Stimulated activated CD4-positive, alpha-beta T cell treated with anti-CD3 and anti-CD28 coated beads, Interleukin-1b, Interleukin-23, amount 100 ng/mL, for 1 hour (primary cell): ENCODE data around the gene POSTN.
"Not testable (repeated sequence)": the region's sequence is repeated elsewhere in the genome, so short reads cannot be mapped to it uniquely, and the experiment has no call there.

ENCODE experiments used
- DNase-seq, 2 donors: peaks; one replicate each; pipeline ENCODE4 v3.0.0-alpha.2; 2020; ENCODE audit warnings: low read depth in 2 of 2

Gene POSTN

DNA sequence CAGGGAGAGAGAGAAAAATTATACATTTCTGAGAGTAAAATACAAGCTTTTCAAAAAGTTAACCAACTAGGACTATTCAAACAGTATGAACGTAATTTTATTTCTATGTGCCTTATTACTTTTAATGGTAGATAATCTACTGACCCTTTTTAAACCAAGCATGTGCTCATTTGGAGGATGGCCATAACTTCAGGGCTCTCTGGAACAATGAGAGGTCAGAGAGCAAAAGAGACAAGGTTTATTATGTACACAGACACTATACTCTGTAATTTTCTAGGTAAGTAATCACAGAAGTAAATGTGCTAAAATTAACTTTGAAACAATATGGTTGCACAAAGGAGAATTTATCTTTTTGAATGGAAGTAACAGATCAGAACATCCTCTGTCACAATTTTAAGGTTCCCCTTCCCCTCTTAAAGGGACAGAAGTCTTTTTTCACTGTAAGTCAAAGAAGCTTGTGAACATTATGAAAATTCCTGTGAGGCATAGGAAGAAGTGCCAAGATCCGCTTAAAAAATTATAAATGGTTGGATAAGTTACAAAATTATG, 1.0 kb downstream of the POSTN start:
- no peak for DNase-seq

DNA sequence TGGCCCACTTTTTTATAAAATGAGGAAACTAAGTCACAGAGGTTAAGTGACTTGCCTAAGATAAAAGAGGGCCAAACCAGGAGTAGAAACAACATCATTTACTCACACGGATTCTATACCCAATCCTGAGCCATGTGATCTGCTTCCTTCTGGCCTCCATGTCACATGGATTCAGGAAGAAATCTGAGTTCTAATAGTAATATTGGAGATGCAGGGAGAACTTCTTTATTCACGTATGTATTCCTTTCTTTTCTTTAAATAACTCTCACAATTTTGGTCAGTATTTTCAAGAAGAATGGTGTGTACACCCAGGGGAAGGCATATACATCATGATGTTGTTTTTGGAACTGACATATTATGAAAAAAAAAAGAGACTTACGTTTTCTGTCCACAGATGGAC, 1.8 kb downstream of the POSTN start:
- no peak for DNase-seq

DNA sequence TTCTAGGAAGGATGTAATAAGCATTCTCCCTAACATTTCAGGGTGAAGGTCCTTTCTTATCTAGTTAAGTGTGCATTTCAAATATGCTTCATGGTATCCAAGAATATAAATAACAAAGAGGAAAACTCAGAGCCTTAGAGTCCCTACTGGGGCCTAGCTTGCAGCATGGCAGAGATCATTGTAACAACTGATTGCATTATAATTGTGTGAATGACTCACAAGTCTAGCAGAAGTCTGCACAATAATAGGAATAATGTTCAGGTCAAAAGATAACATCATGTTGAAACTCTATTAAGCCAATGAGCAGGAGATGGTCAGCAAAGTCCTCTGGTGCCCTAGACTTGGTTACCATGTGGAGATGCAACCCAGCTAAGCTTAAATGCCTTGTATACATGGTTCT, 3.4 kb downstream of the POSTN start:
- no peak for DNase-seq

DNA sequence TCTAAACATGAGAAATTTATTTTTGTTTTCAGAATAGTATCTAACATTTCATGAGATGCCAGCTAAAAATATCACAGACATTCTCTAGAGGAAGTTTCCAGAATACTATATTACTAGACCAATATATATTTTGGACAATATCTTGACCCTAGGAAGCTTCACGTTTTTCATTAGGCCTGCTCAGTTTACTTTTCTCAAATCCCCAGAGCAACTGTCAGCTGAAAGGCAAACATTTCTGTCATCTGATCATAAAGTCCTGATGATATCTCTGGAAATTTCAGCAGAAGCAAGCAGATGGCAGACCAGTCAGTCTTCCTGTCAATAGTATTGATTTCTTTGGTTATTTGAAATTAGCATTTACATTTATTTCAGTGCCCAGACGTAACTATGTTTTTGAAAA, 4.0 kb downstream of the POSTN start:
- DNase-seq, result no peak

DNA sequence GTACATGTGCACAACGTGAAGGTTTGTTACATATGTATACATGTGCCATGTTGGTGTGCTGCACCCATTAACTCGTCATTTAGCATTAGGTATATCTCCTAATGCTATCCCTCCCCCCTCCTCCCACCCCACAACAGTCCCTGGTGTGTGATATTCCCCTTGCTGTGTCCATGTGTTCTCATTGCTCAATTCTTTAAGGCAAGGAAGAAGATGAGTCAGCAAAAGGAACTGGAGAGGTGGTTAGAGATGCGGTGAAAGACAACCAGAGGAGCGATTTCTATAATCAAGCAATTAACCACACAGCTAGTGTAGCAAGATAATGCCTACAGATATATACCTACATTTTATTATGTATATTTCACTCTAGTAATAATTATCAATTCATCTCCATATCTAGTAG, 9.2 kb downstream of the POSTN start:
- not testable (repeated sequence) for DNase-seq

DNA sequence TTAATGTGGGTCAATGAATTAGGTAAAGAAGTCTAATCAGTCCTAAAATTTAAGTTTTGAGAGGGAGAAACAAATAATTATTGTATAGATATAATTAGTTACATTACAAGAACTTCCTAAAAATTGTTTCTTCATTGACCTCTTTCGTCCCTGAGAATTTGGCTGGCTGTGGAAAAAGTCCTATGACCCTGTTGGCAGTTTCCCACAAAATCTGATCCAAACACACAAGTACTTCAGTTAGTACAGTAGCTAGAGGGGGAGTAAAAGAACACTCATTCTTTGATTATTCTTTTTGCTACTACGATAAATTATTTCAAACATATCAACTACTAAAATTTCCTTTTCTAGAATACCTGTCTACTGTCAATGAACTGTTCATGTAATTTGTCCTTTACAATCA, 11.3 kb downstream of the POSTN start:
- DNase-seq, result no peak

DNA sequence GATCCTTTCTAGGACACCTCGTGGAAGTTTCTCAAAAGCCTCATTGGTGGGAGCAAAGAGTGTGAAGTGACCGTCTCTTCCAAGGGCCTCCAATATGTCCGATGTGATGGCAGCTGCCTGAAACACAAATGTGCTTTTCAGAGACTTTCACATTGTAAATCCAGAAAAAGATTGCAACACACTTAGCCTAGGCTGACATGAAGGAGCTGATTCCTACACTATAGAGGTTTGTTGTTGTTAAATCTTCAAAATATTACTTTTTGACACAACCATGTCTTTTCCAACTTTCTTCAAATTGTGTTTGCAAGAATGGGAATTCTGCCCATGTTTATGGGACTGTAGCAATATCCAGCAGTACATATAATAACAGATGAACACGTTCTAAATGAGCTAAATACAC, 12.4 kb downstream of the POSTN start:
- DNase-seq, result no peak

DNA sequence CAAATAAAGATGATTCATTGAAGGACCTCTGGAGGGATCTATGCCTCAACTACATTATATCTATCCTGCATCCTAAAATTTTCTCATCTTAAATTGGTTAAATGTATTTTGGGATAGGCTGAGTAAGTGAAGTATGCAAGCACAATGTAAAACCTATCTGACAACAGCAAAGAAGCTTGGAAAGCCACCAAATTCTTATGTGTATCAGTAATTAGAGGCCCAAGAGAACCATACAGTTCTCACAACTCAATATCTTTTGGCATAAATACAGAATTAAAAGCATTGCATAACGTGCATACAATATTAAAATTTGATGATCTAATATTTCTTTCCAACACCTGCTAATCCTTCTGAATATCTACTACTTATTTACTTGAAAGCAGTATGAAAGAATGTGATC, 13.0 kb downstream of the POSTN start:
- no peak for DNase-seq

DNA sequence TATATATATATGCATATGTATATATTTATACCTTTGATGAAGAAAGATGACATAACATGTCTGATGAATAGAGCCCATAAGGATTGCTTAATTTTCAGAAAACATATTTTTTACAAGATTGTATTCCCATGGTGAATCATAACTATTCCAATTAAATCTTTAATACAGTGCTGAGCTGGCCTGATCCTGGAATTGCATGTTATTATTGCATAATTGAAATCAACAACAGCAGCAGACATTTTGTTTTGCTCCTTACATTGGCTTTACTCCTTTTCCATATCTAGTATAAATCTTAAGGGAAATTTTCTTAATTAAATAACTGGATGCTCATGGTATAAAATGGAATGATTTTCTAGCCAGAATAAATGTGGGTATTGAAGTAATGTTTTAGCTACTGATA, 22.0 kb downstream of the POSTN start:
- no peak for DNase-seq

DNA sequence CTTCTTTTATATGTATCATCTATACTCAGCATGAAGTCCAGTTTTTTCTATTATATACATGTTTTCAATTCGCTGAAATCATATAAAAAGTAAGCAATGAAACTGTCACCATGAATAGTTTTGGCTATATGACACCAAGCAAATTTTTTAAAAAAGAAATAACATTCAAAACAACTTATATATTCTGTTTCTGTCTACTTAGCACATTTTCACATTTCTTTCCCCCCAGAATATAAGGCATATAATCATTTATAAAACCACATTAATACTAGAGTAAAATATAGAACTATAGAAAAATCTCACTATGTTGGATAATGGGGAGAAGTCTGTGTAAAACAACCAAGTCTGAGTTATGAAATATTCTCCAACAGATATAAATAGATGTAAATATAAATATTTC, 33.1 kb downstream of the POSTN start:
- no peak for DNase-seq

DNA sequence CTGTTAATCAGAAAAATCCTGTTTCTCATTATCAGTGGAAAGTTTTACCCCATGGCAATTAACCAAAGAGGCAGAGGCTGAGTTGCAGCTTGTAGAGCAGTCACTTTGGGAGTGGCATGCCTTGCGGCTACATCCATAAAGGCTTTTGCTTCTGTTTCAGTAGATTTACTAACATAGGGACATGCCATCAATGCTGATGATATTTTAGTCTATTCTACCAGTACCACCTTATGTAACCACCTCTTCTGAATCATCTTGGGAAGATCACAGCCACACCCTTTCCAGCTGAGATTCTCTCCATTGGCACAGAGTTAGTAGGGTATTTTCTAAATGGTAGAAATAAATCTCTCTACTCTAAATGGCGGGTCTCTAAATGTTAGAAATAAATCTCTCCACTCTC, 37.5 kb downstream of the POSTN start:
- DNase-seq, result no peak

DNA sequence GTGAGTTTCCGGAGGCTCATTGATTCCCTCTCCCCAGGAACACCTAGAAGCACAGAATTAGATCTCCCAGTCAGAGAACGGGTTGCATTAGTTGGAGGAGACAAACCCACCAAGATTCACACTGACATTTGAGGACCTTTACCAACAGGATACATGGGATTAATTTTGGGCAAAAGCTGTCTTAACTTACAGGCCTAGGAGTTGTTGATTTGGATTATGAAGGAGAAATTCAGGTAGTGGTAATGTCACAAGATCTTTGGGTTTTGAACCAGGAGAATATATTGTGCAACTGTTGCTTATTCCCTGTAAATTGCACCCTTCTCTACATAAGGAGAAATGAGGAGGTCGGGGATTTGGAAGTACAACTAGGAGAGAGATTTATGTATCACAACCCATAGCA, 38.0 kb downstream of the POSTN start:
- no peak for DNase-seq

DNA sequence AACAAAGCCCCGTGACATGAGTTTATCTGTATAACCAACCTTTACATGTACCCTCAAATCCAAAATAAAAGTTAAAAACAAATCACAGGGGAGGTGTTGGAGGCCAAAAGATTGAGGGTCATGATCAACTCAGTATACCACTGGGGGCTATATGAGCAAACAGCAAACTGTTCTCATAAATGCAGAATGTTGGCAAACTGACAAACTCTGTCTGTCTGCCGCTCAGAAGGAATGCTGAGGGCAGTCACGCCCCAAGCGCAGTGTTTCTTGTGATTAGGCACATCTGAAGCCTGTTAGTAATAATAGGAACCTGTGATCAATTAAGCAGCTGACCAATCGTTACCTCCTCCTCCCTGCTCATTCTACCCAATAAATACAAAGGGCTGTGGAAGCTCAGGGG, 39.8 kb downstream of the POSTN start:
- not testable (repeated sequence) for DNase-seq

DNA sequence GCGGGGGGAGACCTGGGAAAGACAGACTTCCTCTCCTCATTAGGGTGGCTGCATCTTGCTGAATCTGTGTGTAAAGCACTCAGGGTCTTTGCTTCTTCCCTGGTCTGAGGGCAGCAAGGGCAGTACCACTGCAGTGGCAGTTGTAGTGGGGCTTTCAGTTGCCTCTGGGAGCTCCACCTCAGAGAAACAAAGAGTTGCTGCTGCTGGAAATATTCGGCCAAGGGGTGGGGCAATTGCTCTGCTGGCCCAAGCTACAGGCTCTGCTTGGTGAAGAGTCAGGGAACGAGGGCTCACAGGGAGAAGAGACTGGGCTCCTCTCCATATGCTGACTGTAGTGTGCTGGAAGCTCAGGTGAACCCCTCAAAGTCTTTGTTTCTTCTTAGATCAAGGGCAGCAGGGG, 52.5 kb downstream of the POSTN start:
- no peak for DNase-seq

DNA sequence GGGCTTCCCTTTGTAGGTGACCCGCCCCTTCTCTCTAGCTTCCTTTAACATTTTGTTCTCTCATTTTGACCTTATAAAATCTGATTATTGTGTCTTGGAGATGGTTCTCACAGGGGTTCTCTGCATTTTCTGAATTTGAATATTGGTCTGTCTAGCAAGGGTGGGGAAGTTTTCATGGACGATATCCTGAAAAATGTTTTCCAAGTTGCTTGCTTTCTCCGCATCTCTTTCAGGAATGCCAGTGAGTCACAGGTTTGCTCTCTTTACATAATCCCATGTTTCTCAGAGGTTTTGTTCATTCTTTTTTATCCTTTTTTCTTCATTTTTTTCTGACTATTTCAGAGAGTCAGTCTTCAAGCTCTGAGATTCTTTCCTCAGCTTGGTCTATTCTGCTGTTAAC, 53.6 kb downstream of the POSTN start:
- no peak for DNase-seq

DNA sequence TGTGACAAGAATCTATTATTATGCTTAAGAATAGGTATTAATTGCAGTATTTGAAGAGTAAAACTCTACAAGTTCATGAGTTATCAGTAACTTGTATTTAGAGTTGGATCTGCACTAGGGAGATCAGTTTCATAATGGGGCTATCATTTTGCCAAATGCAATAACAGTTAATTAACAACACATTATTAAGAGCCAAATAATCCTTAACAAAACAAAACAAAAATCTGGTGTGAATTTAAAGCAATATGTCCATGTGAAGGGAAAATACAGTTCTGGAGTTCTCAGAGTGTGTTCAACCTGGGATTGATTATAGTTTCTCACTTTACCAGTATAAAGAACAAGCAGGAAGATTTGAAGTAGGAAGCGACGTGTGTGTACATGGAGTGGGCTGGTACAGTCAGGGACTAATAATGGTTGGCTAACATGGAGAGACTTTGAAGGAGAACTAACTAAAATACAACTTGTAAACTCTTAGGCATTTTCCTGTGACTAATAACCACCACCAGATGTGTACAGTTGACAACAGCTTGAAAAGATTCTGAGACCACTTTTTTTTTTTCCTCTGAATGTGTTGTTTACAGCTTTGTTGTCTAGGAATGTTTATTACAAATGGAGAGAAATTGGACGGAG, 58.5 kb downstream of the POSTN start:
- no peak for DNase-seq

DNA sequence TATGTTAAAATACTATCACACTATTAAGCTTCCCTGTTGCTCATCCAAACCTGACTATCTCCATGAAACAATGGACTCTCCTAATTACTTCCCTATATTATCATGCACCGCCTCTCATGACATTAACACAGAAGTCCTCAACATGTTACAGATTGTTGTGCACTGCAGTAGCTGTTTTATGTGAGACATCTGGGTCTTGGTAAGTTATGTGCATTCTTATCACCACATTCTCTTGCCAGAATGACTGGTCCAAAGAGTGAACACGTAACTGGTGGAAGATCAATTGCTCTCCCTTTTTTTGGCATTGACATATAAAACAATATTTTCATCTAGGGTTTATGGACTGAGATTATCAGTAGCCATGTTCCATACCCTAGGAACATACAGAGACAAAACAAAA, 59.4 kb downstream of the POSTN start:
- no peak for DNase-seq

DNA sequence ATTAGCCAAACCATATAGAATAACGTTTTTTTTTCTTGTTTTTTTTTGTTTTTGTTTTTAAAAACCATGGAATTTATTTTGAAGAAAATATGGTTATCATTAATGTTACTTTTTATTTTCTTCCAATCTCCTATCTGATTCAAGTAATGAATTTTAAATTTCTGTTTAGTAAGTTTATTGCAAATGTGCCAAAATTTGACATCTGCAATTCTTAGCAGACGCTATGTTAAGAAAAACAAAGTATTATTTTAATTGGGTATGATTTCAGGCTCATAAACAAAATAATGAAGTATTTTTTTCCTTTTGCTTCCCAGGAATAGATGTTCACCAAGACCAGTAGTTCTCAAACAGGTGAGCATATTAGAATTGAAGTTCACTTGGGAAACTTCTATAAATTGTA, 63.1 kb downstream of the POSTN start:
- no peak for DNase-seq

DNA sequence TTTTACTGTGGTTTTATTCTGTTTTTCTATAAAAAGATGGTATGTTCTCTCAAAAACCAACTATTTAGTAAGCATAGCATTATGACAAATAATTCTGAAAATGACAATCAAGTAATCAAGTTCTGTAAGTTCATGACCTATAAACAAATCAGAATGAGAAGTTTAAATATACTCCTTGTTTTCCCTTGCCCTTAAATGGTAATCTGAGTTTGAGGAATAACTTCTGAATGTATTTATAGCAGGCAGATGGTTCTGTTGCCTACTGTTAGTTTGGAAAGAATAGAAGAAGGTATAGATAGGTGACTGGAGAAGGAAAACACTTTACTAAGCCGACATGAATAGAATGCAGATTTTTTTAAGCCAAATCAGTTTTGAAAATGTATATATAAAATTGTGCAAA, 63.9 kb downstream of the POSTN start:
- DNase-seq, result no peak

DNA sequence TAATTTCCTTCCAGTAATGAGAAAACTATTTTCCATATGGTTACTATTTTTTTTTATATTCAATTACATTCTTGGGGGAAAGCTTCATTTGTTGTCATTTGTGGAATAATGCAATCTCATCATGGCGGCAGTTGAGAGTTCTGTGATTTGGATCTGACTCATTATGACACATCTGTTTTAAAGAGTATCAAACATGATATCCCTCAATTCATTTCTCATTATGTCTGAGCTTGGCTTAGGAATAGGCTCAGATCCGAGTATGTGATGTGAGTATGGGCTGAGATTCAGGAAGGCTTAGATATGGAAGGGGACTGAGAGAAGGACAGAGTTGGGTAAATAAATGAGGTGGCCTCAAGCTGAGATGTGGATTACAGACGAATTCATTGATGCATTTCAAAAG, 64.4 kb downstream of the POSTN start:
- no peak for DNase-seq

DNA sequence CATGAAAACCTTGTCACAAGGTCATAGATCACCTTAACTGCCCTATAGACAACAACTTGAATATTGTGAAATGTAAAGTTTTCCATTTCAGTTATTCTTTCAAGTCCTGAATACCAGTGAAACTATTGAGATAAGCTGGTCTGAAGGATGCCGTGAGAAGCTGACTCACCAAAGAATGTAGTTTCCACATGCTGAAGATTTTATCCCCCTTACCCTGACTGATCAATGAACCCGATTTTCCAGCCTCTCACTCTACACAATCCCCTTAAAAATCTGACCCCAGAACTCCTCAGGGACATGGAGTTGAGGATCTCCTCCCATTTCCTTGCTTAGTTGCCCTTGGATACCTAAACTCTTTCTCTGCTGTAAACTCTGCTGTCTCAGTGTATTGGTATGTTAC, 67.5 kb downstream of the POSTN start:
- no peak for DNase-seq

DNA sequence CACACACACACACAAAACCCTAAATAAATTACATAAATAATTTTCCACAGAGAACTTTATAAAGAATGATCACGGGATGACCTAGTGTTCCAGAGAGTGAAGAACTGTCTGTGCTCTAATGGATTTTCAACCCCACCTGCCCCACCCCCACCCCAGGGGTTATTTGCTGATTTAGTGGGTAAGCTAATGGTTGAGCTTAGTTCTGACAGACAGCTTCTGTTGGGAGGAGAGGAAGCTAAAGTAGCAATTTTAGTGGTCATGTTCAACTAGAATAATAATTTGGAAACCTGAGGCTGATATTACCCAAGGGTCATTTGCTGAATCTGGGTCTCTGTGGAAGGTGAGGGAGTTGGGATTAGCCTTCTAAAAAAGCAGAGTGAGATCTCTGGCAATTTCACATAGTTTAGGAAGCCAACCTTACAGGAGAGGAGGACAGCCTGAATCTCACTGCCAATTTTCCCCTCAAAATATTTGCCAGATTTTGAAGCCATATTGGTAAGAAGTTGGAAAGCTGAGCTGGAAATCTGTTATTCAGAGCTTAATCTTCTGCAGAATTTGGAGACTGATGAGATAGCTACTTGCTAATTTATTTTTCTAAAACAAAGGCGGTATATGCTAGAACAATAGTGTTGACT, 68.7 kb downstream of the POSTN start:
- DNase-seq, result no peak

DNA sequence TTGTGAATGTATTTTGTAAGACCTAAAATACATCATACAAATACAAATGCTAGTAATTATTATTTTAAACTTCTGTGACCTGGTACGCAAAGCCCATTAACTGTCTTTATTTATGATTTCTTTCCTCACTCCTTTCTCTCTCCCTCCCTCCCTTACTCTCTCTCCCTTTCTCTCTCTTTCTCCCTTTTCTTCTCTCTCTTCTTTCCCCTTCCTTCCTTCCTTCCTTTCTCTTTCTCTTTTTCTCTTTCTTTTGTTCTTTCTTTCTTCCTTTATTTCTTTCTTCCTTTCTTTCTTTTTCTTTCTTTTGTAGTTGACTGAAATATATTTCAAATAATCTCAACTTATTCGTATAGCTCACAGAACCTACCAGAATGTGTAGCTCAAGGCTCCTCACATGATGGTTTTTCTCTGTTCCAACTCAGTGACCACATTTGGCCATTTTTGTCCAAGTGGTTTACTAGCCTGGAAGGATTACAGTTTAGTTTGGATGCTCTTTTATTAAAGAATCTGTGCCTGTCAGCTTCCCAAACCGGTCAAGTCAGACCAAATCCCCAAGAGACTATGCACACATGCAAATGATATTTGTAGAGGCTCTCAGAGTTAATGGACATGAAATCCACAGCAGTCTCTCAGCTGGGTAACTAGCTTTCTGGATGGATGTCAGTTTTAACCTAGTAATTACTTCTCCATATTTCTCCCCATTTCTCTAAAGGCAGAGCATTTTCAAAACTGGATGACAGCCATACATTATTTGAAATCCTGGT, 71.7 kb downstream of the POSTN start:
- DNase-seq, result no peak
